Activated T-helper 1 cell treated with anti-CD3 and anti-CD28 coated beads, Interleukin-12 subunit alpha, Interleukin-12 subunit beta, Interleukin-2, Interleukin-4 antibody, amounts not matched to agents 30 ng/mL and 10 ng/mL and 1 ng/mL, durations not matched to agents 14 hours and 24 hours and 36 hours (primary cell): ENCODE data around the gene ADGRB3. TPM values are rescaled to one million over a fixed set of nuclear protein-coding genes. Genes with fewer than 3 reads are reported as not detected.
A peak's percentile ranks its signal among the peaks of the same experiment; 100 is the strongest.

ENCODE experiments used
- DNase-seq: peaks from one replicate; pipeline ENCODE4 v3.0.0; 2021; ENCODE audit warnings: low spot score
- H3K27ac Mint-ChIP-seq: one replicate; pipeline ENCODE4 v1.8.0; 2021; ENCODE audit warnings: mild to moderate bottlenecking, mixed read lengths
- H3K27me3 Mint-ChIP-seq: one replicate; pipeline ENCODE4 v1.8.0; 2022; ENCODE audit warnings: mild to moderate bottlenecking, moderate library complexity, mixed read lengths; ENCODE audit not compliant: insufficient read depth
- H3K36me3 Mint-ChIP-seq: one replicate; pipeline ENCODE4 v1.8.0; 2021; ENCODE audit warnings: low read depth, mixed read lengths
- H3K4me1 Mint-ChIP-seq: one replicate; pipeline ENCODE4 v1.8.0; 2021; ENCODE audit warnings: low read depth, mixed read lengths
- H3K4me3 Mint-ChIP-seq: one replicate; pipeline ENCODE4 v1.8.0; 2021; ENCODE audit warnings: mild to moderate bottlenecking, moderate library complexity, mixed read lengths
- H3K9me3 Mint-ChIP-seq: one replicate; pipeline ENCODE4 v1.8.0; 2021; ENCODE audit warnings: mixed read lengths
- intact Hi-C: fragments of 100-400 bp; cut with micrococcal nuclease; formaldehyde crosslinking; loops from one replicate; pipeline ENCODE4 v1.15.1; 2024
- total RNA-seq: library from RNA; stranded (reverse); gene quantifications from 2 replicates; pipeline ENCODE4 v1.2.3, GENCODE V29; 2022

Gene ADGRB3
- total RNA-seq, result not detected in 2 replicates

DNA sequence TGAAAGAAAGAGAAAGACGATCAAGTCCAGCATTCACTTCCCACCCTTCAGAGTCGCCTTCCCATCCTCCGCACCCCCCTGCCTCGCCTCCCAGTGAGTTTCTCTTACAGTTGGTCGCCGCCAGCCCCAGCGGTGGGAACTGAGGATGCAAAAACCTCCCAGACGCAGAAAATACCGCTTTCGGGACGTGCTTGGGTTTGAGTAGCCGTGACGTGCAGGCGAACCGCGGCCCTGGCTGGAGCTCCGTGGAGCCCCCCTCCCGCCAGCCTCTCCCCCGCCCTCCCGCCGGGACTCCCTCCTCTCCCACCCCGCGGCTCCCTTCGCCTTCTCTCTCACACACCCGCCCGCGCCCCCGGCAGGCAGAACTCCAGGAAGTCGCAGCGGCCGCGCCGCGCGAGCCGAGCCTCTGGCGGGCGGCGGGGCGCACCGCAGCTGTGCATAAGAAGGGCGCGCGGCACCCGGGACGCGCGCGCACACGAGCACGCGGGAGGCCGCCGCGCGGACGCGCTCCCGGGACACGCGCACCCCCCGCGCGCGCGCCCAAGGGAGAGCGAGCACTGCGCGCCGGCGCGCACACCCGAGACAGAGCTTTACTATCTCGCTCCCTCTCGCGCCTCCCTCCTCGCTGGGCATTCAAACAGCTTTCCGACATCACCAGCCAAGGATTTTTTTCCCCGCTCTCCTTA is at the start of gene ADGRB3:
ADGRB3 (plus strand) TSS at position 557 of the 686 bp plus-strand sequence. CDS start 3,394 bp downstream, outside the sequence.
- Mint-ChIP-seq H3K36me3 (no peaks in the 10 kb centered on the region), H3K4me3 (peak within 1 kb of the TSS; percentile 80), H3K4me1 (peaks cover 25% of the 10 kb centered on the region), H3K27me3 (peaks cover 49% of the 10 kb centered on the region), H3K27ac (peak within 1 kb of the TSS; percentile 31), H3K9me3 (no peaks in the 10 kb centered on the region)
- DNase-seq, result peak; percentile 11
- intact Hi-C loops, result loop anchor here (10.0 kb wide), 1 partner anchor 600 kb away; no protein-coding TSS in a partner anchor

DNA sequence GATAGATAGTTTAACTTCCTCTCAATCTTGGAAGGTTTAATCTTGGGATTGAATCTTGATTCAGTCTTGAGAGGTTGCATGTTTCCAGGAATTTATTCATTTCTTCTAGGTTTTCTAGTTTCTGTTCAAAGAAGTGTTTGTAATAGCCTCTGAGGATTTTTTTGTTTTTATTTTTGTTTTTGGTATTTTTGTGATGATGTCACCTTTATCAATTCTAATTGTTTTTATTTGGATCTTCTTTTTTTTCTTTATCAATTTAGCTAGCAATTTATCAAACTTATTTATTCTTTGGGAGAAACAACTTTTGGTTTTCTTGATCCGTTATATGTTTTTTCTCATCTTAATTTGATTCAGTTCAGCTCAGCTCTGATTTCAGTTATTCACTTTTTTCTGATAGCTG is 41.5 kb upstream of the ADGRB3 start:
- Mint-ChIP-seq H3K27me3 (no peaks in the 10 kb centered on the region), H3K4me3 (no peak overlapping the region), H3K9me3 (no peaks in the 10 kb centered on the region), H3K27ac (no peak overlapping the region), H3K4me1 (no peaks in the 10 kb centered on the region), H3K36me3 (no peaks in the 10 kb centered on the region)
- intact Hi-C loops, result no loop called here
- DNase-seq, result no peak

DNA sequence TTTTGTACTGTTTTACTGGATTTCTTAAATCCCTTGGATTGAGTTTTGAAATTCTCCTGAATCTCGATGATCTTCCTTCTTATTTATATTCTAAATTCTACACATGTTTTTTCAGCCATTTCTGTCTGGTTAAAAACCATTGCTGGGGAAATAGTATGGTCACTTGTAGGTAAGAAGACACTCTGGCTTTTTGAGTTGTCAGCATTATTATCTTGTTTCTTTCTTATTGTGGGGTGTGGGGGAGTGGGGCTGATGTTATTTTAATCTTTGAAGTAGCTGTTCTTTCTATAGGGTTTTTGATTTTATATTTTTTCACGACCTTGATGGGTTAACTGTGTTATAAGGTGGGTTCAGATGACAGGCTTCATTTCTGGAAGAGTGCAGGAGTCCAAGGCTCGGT is 37.4 kb upstream of the ADGRB3 start:
- H3K4me1 Mint-ChIP-seq, result no peaks in the 10 kb centered on the region
- no peaks in the 10 kb centered on the region for H3K27me3 Mint-ChIP-seq
- no peaks in the 10 kb centered on the region for H3K36me3 Mint-ChIP-seq
- intact Hi-C loops, result no loop called here
- no peak for DNase-seq
- no peaks in the 10 kb centered on the region for H3K9me3 Mint-ChIP-seq
- no peak overlapping the region for H3K27ac Mint-ChIP-seq
- H3K4me3 Mint-ChIP-seq, result no peak overlapping the region

DNA sequence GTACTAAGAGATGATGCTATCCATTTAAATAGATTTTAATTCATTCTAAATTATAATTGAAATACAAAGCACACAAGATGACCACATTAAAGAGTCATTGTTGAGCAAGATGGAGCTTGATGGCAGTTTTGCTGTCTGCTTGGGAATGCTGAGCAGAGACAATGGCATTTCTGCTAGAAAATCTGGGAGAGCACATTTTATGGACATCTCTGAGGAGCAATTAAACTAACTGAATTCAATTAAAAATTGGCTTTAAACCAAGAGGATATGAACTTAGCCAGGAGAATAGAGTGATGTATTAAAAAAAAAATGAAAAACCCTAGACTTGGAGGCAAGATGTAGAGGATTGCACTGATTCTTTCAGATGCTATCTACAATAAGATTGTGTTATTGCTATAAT is 19.1 kb upstream of the ADGRB3 start:
- H3K4me1 Mint-ChIP-seq, result no peaks in the 10 kb centered on the region
- H3K36me3 Mint-ChIP-seq, result no peaks in the 10 kb centered on the region
- no peaks in the 10 kb centered on the region for H3K9me3 Mint-ChIP-seq
- no peak overlapping the region for H3K27ac Mint-ChIP-seq
- H3K4me3 Mint-ChIP-seq, result no peak overlapping the region
- H3K27me3 Mint-ChIP-seq, result no peaks in the 10 kb centered on the region
- DNase-seq, result no peak
- intact Hi-C loops, result no loop called here

DNA sequence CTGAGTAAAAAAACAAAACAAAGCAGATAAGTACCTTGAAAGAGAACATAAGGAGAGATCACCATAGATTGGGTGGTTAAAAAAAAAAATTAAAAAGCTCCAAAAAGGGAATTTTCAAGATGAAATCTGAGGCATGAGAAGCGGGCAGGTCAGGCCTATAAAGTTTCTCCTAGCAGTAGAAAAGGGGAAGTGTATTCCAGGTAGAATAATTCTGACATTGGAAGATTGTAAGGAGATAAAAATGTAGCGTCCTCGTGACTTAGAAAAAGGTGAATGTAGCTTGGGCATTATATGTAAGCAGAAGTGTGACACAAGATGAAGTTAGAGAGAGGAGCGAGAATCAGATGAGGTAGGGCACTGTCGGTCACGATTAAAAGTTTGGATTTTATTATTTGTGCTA is 9.1 kb upstream of the ADGRB3 start:
- no peak overlapping the region for H3K27ac Mint-ChIP-seq
- H3K4me1 Mint-ChIP-seq, result no peaks in the 10 kb centered on the region
- intact Hi-C loops, result no loop called here
- no peaks in the 10 kb centered on the region for H3K9me3 Mint-ChIP-seq
- no peaks in the 10 kb centered on the region for H3K36me3 Mint-ChIP-seq
- no peak overlapping the region for H3K4me3 Mint-ChIP-seq
- H3K27me3 Mint-ChIP-seq, result no peaks in the 10 kb centered on the region
- DNase-seq, result no peak

DNA sequence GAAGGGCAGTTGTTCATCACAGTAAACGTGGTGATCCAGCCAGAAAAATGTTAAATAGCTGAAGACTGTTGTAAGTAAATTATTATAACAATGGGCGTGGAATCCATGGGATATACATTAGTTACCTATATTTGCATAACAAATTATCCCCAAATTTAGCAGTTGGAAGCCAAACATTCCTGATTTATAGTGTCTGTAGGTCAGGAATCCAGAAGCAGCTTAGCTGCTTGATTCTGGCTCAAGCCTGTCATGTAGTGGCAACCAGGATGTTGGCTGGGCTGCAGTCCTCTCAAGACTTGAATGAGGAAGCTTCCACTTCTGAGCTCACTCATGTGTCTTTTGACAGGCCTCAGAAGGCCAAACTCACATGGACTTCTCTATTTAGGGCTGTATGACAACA is 6.9 kb upstream of the ADGRB3 start:
- no peak overlapping the region for H3K4me3 Mint-ChIP-seq
- intact Hi-C loops, result no loop called here
- H3K9me3 Mint-ChIP-seq, result no peaks in the 10 kb centered on the region
- no peaks in the 10 kb centered on the region for H3K4me1 Mint-ChIP-seq
- peaks cover 9% of the 10 kb centered on the region for H3K27me3 Mint-ChIP-seq
- DNase-seq, result no peak
- H3K36me3 Mint-ChIP-seq, result no peaks in the 10 kb centered on the region
- no peak overlapping the region for H3K27ac Mint-ChIP-seq

DNA sequence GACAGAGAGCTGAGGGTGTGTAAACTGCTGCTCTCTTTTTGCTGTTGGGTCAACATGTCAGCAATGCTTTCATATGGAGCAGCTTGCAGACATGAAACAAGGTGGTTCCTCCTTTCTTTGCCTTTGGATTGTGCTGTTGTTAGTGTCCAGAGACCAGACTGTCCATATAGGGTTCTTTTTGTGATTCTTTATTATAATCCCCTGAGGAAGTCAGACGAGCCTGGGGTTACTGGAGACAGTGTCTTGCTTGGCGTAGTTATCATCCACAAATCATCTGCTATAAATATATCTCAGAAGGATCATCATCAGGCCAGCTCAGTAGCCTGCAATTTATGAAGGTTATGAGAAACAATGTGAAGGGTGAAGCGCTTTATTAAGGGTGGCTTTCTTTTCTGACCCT is 2.3 kb upstream of the ADGRB3 start:
- H3K27ac Mint-ChIP-seq, result no peak overlapping the region
- no peak for DNase-seq
- H3K4me3 Mint-ChIP-seq, result no peak overlapping the region
- H3K9me3 Mint-ChIP-seq, result no peaks in the 10 kb centered on the region
- intact Hi-C loops, result loop anchor here (10.0 kb wide), 1 partner anchor 602 kb away; no protein-coding TSS in a partner anchor
- peaks cover 46% of the 10 kb centered on the region for H3K27me3 Mint-ChIP-seq
- peaks cover 25% of the 10 kb centered on the region for H3K4me1 Mint-ChIP-seq
- no peaks in the 10 kb centered on the region for H3K36me3 Mint-ChIP-seq

DNA sequence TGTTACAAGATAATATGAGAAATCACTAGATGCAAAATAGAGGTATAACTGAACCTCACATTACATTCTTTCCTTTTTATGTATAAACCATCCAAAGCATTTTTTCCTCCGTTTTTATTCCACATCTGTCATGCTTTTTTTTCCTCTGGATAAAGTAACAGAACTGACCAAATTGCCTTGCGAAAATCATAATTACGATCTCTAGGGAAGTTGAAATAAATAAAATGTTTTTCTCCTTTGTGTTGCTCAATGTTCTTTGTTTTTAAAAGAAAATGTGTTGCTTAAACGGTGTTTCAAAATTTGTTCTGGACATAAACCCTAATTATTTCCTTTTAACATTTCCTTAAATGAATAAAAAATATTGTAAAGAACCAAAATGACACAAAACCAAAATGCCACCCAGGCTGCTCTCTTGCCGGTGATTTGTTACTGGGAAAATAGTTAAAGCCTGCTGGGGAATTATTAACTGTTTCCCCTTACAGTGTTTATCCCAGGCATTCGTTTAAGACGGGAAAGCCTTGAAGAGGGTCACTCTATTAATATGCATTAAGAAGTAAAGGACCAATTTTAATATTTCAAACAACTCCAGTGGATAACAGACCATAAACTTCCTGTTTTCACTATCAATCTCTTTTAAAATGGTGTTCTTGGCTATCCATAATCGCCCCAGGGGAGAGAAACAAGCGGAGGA is 1.7 kb upstream of the ADGRB3 start:
- no peaks in the 10 kb centered on the region for H3K9me3 Mint-ChIP-seq
- H3K4me1 Mint-ChIP-seq, result peaks cover 25% of the 10 kb centered on the region
- H3K4me3 Mint-ChIP-seq, result no peak overlapping the region
- H3K27ac Mint-ChIP-seq, result no peak overlapping the region
- no peaks in the 10 kb centered on the region for H3K36me3 Mint-ChIP-seq
- intact Hi-C loops, result loop anchor here (10.0 kb wide), 1 partner anchor 601 kb away; no protein-coding TSS in a partner anchor
- peaks cover 49% of the 10 kb centered on the region for H3K27me3 Mint-ChIP-seq
- DNase-seq, result no peak

DNA sequence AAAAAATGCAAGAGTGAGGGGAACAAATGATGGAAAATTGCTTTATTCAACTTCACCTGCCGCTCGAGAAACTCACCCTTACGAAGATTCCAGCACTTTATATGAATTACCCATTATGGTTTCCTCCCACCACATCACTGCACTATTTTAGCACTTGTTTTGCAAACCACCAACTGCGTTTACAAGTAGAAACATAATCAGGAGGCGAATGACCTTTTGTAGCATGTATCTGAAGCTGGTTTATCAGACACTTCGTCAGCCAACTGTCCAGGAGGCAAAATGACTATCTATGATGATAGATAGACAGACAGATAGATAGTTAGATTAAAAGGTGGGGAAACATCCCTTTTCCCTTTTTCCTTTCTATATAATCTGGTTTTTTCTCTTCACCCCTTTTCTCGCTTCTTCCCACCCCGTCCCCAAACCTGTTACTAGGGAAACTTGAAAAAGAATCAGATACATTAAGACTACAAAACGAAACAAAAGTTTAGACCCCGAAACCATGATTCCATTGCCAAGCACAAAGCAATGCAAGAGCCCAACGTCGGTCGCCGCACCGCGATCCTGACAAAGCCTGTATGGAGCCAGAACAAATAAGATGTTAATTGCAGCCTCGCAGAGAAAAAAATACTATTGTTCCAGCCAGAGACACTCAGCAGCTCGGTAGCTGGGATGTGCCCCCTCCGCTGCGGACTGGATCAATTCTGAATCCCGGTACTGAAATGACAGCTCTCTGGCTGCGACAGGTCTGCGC is 933 bp upstream of the ADGRB3 start:
- no peak for DNase-seq

DNA sequence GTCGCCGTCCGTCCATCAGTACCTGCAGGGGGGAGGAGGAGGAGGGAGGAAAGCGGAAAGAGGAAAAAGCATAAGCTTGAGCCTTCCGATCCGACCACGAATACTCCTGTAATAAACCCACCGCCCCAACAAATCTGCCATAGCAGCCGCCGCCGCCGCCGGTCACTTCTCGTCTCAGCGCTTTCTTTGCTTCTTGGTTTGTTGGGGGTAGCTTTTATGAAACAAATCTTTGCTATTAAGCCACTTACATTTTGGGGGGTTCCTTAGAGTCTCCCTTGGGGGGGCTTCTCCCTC is 277 bp downstream of the ADGRB3 start:
- intact Hi-C loops, result loop anchor here (10.0 kb wide), 1 partner anchor 599 kb away; no protein-coding TSS in a partner anchor
- no peaks in the 10 kb centered on the region for H3K36me3 Mint-ChIP-seq
- peak overlapping the region; percentile 80 for H3K4me3 Mint-ChIP-seq
- H3K27me3 Mint-ChIP-seq, result peaks cover 49% of the 10 kb centered on the region
- no peaks in the 10 kb centered on the region for H3K9me3 Mint-ChIP-seq
- DNase-seq, result no peak
- H3K27ac Mint-ChIP-seq, result no peak overlapping the region
- H3K4me1 Mint-ChIP-seq, result peaks cover 25% of the 10 kb centered on the region

More for the DNA sequence above, 933 bp upstream of the ADGRB3 start:
- Mint-ChIP-seq H3K4me1 (peaks cover 25% of the 10 kb centered on the region), H3K36me3 (no peaks in the 10 kb centered on the region), H3K9me3 (no peaks in the 10 kb centered on the region), H3K27ac (no peak overlapping the region), H3K27me3 (peaks cover 49% of the 10 kb centered on the region), H3K4me3 (peak overlapping the region; percentile 75)
- intact Hi-C loops, result loop anchor here (10.0 kb wide), 1 partner anchor 601 kb away; no protein-coding TSS in a partner anchor

DNA sequence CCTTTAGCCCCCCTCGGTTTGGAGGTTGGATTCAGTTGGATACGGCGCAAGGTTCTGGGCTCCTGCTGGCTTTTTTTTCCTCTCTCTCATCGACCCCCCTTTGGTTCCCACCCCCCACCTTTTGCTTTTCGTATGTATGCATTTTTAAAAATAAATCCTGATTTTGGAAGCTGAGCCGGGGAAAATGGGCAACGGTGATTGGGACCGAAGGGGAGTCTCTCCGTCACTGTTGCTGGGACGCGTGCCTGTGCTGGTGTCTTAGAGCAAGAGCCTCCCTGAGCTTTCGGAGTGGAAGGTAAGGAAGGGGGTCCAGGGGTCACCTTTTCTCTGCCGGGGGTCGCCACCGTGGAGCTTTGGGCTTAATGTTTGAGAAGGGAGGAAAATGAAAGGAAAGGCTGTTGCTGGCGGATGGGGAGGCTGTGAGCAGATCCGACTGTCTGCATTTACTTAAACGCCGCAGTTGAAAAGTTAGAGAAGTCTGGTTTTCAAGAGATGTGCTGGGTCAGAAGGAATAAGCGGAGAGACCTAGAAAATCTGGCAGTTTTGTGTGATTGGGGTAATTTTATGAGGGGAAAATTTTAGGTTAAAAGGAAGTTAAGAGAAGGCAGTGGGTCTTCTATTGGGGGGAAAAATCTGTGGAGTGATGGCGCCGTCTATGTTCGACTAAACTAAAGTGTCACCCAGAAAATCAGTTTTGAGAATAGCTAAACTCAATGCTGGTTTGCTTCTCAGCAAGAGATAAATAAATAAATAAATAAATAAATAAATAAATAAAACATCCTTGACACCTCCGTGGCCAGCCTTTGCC is 828 bp downstream of the ADGRB3 start:
- Mint-ChIP-seq H3K36me3 (no peaks in the 10 kb centered on the region), H3K27me3 (peaks cover 50% of the 10 kb centered on the region), H3K9me3 (no peaks in the 10 kb centered on the region), H3K27ac (peak overlapping the region; percentile 31), H3K4me1 (peaks cover 25% of the 10 kb centered on the region), H3K4me3 (peak overlapping the region; percentile 80)
- no peak for DNase-seq
- intact Hi-C loops, result loop anchor here (10.0 kb wide), 1 partner anchor 599 kb away; no protein-coding TSS in a partner anchor

DNA sequence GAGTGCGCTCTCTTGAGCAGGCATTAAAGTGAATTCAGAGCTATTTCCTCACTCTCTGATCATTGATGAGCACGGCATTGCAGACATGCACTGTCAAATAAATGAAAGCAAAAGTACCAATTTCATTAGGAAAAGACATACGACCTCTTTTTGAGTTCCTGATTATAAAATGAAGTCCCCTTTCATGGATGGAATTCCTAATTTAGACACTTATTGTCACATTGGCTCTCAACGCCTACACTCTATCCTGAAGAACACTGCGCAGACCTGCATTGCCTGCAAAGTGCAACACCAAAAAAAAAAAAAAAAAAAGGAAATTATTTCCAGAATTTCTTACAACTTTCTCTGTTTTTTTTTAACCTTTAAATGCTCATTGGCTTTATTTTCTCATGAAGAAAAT is 1.6 kb downstream of the ADGRB3 start:
- Mint-ChIP-seq H3K4me1 (peaks cover 25% of the 10 kb centered on the region), H3K27ac (no peak overlapping the region), H3K27me3 (peaks cover 54% of the 10 kb centered on the region), H3K36me3 (no peaks in the 10 kb centered on the region), H3K9me3 (no peaks in the 10 kb centered on the region), H3K4me3 (no peak overlapping the region)
- intact Hi-C loops, result loop anchor here (10.0 kb wide), 1 partner anchor 598 kb away; no protein-coding TSS in a partner anchor
- no peak for DNase-seq
